GM21390 (cell line): ENCODE results near the gene DENND1B.
"Not testable (repeated sequence)": the region's sequence is repeated elsewhere in the genome, so short reads cannot be mapped to it uniquely, and the experiment has no call there.

Experiments
- ATAC-seq: cut with Tn5 transposase; IDR thresholded peaks from one replicate; pipeline ENCODE4 v1.9.1; 2021; ENCODE audit not compliant: unreplicated experiment

Gene DENND1B

GRCh38 chr1:197637406-197637805 is 137.9 kb downstream of the DENND1B start:
- ATAC-seq: no peak

GRCh38 chr1:197633447-197634078 is 141.7 kb downstream of the DENND1B start:
- no peak for ATAC-seq

- no peak for ATAC-seq
Observed at GRCh38 chr1:197632651-197633050, 142.6 kb downstream of the DENND1B start.

- no peak for ATAC-seq
Observed at GRCh38 chr1:197632005-197632404, 143.3 kb downstream of the DENND1B start.

- ATAC-seq: no peak
Observed at GRCh38 chr1:197622371-197622770, 152.9 kb downstream of the DENND1B start.

- ATAC-seq: no peak
Observed at GRCh38 chr1:197621761-197622160, 153.5 kb downstream of the DENND1B start.

- ATAC-seq: no peak
Observed at GRCh38 chr1:197620714-197621163, 154.5 kb downstream of the DENND1B start.

- ATAC-seq: no peak
Observed at GRCh38 chr1:197619008-197619640, 156.2 kb downstream of the DENND1B start.

GRCh38 chr1:197618061-197618460 is 157.2 kb downstream of the DENND1B start:
- ATAC-seq: no peak

GRCh38 chr1:197615693-197616011 is 159.6 kb downstream of the DENND1B start:
- ATAC-seq: no peak

GRCh38 chr1:197614916-197615692 is 160.2 kb downstream of the DENND1B start:
- ATAC-seq: peak; percentile 87

- no peak for ATAC-seq
Observed at GRCh38 chr1:197606168-197606845, 169.0 kb downstream of the DENND1B start.

GRCh38 chr1:197604302-197604701 is 171.0 kb downstream of the DENND1B start:
- no peak for ATAC-seq

GRCh38 chr1:197600751-197601150 is 174.5 kb downstream of the DENND1B start:
- ATAC-seq: no peak

GRCh38 chr1:197599789-197600188 is 175.5 kb downstream of the DENND1B start:
- no peak for ATAC-seq

GRCh38 chr1:197598935-197599334 is 176.3 kb downstream of the DENND1B start:
- ATAC-seq: no peak

- ATAC-seq: no peak
Observed at GRCh38 chr1:197595304-197595904, 179.9 kb downstream of the DENND1B start.

- no peak for ATAC-seq
Observed at GRCh38 chr1:197590687-197591086, 184.6 kb downstream of the DENND1B start.

- ATAC-seq: no peak
Observed at GRCh38 chr1:197585809-197586208, 189.5 kb downstream of the DENND1B start.

GRCh38 chr1:197577580-197577979 is 197.7 kb downstream of the DENND1B start:
- ATAC-seq: no peak

GRCh38 chr1:197575531-197575930 is 199.7 kb downstream of the DENND1B start:
- not testable (repeated sequence) for ATAC-seq
